ENCODE measurements around the gene LRBA. TPM values are rescaled to one million over a fixed set of nuclear protein-coding genes. Genes with fewer than 3 reads are reported as not detected.

The LRBA gene
- total and polyA plus RNA-seq, 4 experiments from 2014 or later: 17.1 to 64.5 (median 45.4) TPM

GRCh38 chr4:150343796-150344195 is 671.3 kb downstream of the LRBA start:
- no peak for DNase-seq
- Histone ChIP-seq H3K36me3 (ENCODE audit: insufficient read depth, low read length) (no peaks in the 10 kb centered on the region), H3K4me3 (ENCODE audit: low read length in 2 of 2) (no peak overlapping the region), H3K4me1 (ENCODE audit: insufficient read depth, low read length) (no peaks in the 10 kb centered on the region), H3K9me3 (ENCODE audit: control insufficient read depth in 1 of 2, low read length in 2 of 2) (no peaks in the 10 kb centered on the region), H3K27me3 (ENCODE audit: insufficient read depth, low read length) (no peaks in the 10 kb centered on the region), H3K27ac (ENCODE audit: low read depth, low read length) (no peak overlapping the region)
- H3K4me3 Mint-ChIP-seq: no peak overlapping the region
- H3K27ac Mint-ChIP-seq: peak overlapping the region in 1 of 7 donors; percentile 16
- intact Hi-C loops (cut with micrococcal nuclease): no loop called here
- H3K27me3 Mint-ChIP-seq: no peaks in the 10 kb centered on the region
- ChIA-PET CTCF (ENCODE audit: partially characterized antibody) (no interaction called here), POLR2A (ENCODE audit: partially characterized antibody) (no interaction called here)
- H3K4me1 Mint-ChIP-seq: peaks cover 0 to 4% (median 2%) of the 10 kb centered on the region in 4 donors
- H3K36me3 Mint-ChIP-seq: peaks cover 25 to 40% of the 10 kb centered on the region in 2 donors
- no peaks in the 10 kb centered on the region for H3K9me3 Mint-ChIP-seq

DNA sequence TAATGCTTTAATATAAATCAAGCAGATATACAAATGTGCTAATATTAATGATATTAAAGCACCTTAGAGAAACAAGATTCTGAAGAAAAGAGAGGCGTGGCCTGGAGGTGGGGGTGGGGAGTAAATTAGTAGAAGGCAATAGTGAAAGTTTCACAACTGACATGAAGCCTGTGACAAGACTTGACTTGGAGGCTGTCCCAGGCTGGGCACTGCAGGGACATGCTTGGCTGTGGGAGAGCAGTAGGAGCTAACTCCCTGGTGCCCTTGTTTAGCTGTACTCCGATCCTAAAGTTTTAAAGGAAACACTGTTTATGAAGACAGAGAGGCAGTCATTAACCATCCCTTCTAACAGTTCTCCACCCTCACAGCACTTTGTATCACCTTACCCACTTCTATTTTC is 672.1 kb downstream of the LRBA start:
- H3K36me3 Mint-ChIP-seq: peaks cover 20 to 32% of the 10 kb centered on the region in 2 donors
- H3K4me1 Mint-ChIP-seq: peaks cover 0 to 4% (median 2%) of the 10 kb centered on the region in 4 donors
- CTCF ChIA-PET (ENCODE audit: partially characterized antibody): no interaction called here
- Histone ChIP-seq H3K4me3 (ENCODE audit: low read length in 2 of 2) (no peak overlapping the region), H3K9me3 (ENCODE audit: control insufficient read depth in 1 of 2, low read length in 2 of 2) (no peaks in the 10 kb centered on the region), H3K27me3 (ENCODE audit: insufficient read depth, low read length) (no peaks in the 10 kb centered on the region), H3K36me3 (ENCODE audit: insufficient read depth, low read length) (no peaks in the 10 kb centered on the region), H3K27ac (ENCODE audit: low read depth, low read length) (no peak overlapping the region), H3K4me1 (ENCODE audit: insufficient read depth, low read length) (no peaks in the 10 kb centered on the region)
- intact Hi-C loops (cut with micrococcal nuclease): no loop called here
- H3K4me3 Mint-ChIP-seq: no peak overlapping the region
- POLR2A ChIA-PET (ENCODE audit: partially characterized antibody): no interaction called here
- H3K27ac Mint-ChIP-seq: no peak overlapping the region
- H3K27me3 Mint-ChIP-seq: no peaks in the 10 kb centered on the region
- DNase-seq: no peak
- H3K9me3 Mint-ChIP-seq: no peaks in the 10 kb centered on the region

- H3K4me3 ChIP-seq (ENCODE audit: low read length in 2 of 2): no peak overlapping the region
- no peak overlapping the region for H3K27ac ChIP-seq (ENCODE audit: low read depth, low read length)
- peaks cover 0 to 3% (median 1%) of the 10 kb centered on the region in 4 donors for H3K4me1 Mint-ChIP-seq
- no peak for DNase-seq
- H3K27ac Mint-ChIP-seq: no peak overlapping the region
- no peaks in the 10 kb centered on the region for H3K36me3 ChIP-seq (ENCODE audit: insufficient read depth, low read length)
- no peaks in the 10 kb centered on the region for H3K27me3 ChIP-seq (ENCODE audit: insufficient read depth, low read length)
- POLR2A ChIA-PET (ENCODE audit: partially characterized antibody): no interaction called here
- H3K4me1 ChIP-seq (ENCODE audit: insufficient read depth, low read length): no peaks in the 10 kb centered on the region
- H3K27me3 Mint-ChIP-seq: no peaks in the 10 kb centered on the region
- no peaks in the 10 kb centered on the region for H3K9me3 Mint-ChIP-seq
- peaks cover 16 to 20% of the 10 kb centered on the region in 2 donors for H3K36me3 Mint-ChIP-seq
- no peak overlapping the region for H3K4me3 Mint-ChIP-seq
- intact Hi-C loops (cut with micrococcal nuclease): no loop called here
- CTCF ChIA-PET (ENCODE audit: partially characterized antibody): no interaction called here
- no peaks in the 10 kb centered on the region for H3K9me3 ChIP-seq (ENCODE audit: control insufficient read depth in 1 of 2, low read length in 2 of 2)
These were observed 677.4 kb downstream of the LRBA start for GRCh38 chr4:150337734-150338133.

- Histone ChIP-seq H3K27ac (ENCODE audit: low read depth, low read length) (no peak overlapping the region), H3K4me3 (ENCODE audit: low read length in 2 of 2) (no peak overlapping the region), H3K9me3 (ENCODE audit: control insufficient read depth in 1 of 2, low read length in 2 of 2) (no peaks in the 10 kb centered on the region), H3K4me1 (ENCODE audit: insufficient read depth, low read length) (no peaks in the 10 kb centered on the region), H3K27me3 (ENCODE audit: insufficient read depth, low read length) (no peaks in the 10 kb centered on the region), H3K36me3 (ENCODE audit: insufficient read depth, low read length) (no peaks in the 10 kb centered on the region)
- ChIA-PET POLR2A (ENCODE audit: partially characterized antibody) (no interaction called here), CTCF (ENCODE audit: partially characterized antibody) (no interaction called here)
- peaks cover 0 to 3% (median 1%) of the 10 kb centered on the region in 4 donors for H3K4me1 Mint-ChIP-seq
- no peak overlapping the region for H3K4me3 Mint-ChIP-seq
- no peak for DNase-seq
- no peaks in the 10 kb centered on the region for H3K9me3 Mint-ChIP-seq
- intact Hi-C loops (cut with micrococcal nuclease): no loop called here
- H3K27me3 Mint-ChIP-seq: no peaks in the 10 kb centered on the region
- H3K36me3 Mint-ChIP-seq: peaks cover 13 to 20% of the 10 kb centered on the region in 2 donors
- H3K27ac Mint-ChIP-seq: no peak overlapping the region
These were observed 678.2 kb downstream of the LRBA start for GRCh38 chr4:150336676-150337412.

DNA sequence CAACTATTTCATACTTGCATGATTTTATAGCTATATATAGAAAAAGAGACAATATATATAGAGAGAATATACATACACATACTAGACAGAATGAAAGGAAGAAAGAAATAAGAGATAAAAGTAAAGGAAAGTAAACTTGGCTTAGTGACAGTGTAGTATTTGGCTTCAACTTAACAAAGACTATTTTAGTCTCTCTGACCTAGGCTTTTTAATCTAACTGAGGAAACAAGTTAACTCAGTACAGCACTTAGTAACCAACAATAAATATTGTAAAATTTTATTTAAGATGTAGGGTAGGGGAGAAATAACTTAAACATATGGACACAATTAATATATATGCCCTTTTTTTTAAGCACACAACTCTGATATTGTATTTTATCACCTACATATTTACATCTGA is 682.1 kb downstream of the LRBA start:
- ChIA-PET POLR2A (ENCODE audit: partially characterized antibody) (no interaction called here), CTCF (ENCODE audit: partially characterized antibody) (no interaction called here)
- H3K4me3 Mint-ChIP-seq: no peak overlapping the region
- Histone ChIP-seq H3K4me3 (ENCODE audit: low read length in 2 of 2) (no peak overlapping the region), H3K27ac (ENCODE audit: low read depth, low read length) (no peak overlapping the region), H3K9me3 (ENCODE audit: control insufficient read depth in 1 of 2, low read length in 2 of 2) (no peaks in the 10 kb centered on the region), H3K27me3 (ENCODE audit: insufficient read depth, low read length) (no peaks in the 10 kb centered on the region), H3K4me1 (ENCODE audit: insufficient read depth, low read length) (no peaks in the 10 kb centered on the region), H3K36me3 (ENCODE audit: insufficient read depth, low read length) (no peaks in the 10 kb centered on the region)
- no peaks in the 10 kb centered on the region for H3K4me1 Mint-ChIP-seq
- peaks cover 0 to 2% (median 0%) of the 10 kb centered on the region in 8 donors for H3K9me3 Mint-ChIP-seq
- no peak overlapping the region for H3K27ac Mint-ChIP-seq
- no peak for DNase-seq
- no peaks in the 10 kb centered on the region for H3K27me3 Mint-ChIP-seq
- peaks cover 8 to 12% of the 10 kb centered on the region in 2 donors for H3K36me3 Mint-ChIP-seq
- intact Hi-C loops (cut with micrococcal nuclease): no loop called here

GRCh38 chr4:150332086-150332485 is 683.0 kb downstream of the LRBA start:
- Histone ChIP-seq H3K9me3 (ENCODE audit: control insufficient read depth in 1 of 2, low read length in 2 of 2) (no peaks in the 10 kb centered on the region), H3K4me3 (ENCODE audit: low read length in 2 of 2) (no peak overlapping the region), H3K4me1 (ENCODE audit: insufficient read depth, low read length) (no peaks in the 10 kb centered on the region), H3K27ac (ENCODE audit: low read depth, low read length) (no peak overlapping the region), H3K36me3 (ENCODE audit: insufficient read depth, low read length) (no peaks in the 10 kb centered on the region), H3K27me3 (ENCODE audit: insufficient read depth, low read length) (no peaks in the 10 kb centered on the region)
- no peak overlapping the region for H3K4me3 Mint-ChIP-seq
- no peak for DNase-seq
- peaks cover 3 to 5% of the 10 kb centered on the region in 2 donors for H3K36me3 Mint-ChIP-seq
- no peaks in the 10 kb centered on the region for H3K27me3 Mint-ChIP-seq
- ChIA-PET CTCF (ENCODE audit: partially characterized antibody) (no interaction called here), POLR2A (ENCODE audit: partially characterized antibody) (no interaction called here)
- intact Hi-C loops (cut with micrococcal nuclease): no loop called here
- H3K27ac Mint-ChIP-seq: peak overlapping the region in 1 of 7 donors; percentile 35
- H3K4me1 Mint-ChIP-seq: no peaks in the 10 kb centered on the region
- H3K9me3 Mint-ChIP-seq: peaks cover 0 to 2% (median 0%) of the 10 kb centered on the region in 8 donors

GRCh38 chr4:150329373-150329772 is 685.7 kb downstream of the LRBA start:
- Histone ChIP-seq H3K27ac (ENCODE audit: low read depth, low read length) (no peak overlapping the region), H3K4me3 (ENCODE audit: low read length in 2 of 2) (no peak overlapping the region), H3K27me3 (ENCODE audit: insufficient read depth, low read length) (no peaks in the 10 kb centered on the region), H3K9me3 (ENCODE audit: control insufficient read depth in 1 of 2, low read length in 2 of 2) (no peaks in the 10 kb centered on the region), H3K36me3 (ENCODE audit: insufficient read depth, low read length) (no peaks in the 10 kb centered on the region), H3K4me1 (ENCODE audit: insufficient read depth, low read length) (no peaks in the 10 kb centered on the region)
- Mint-ChIP-seq H3K4me1 (peaks cover 0 to 4% (median 0%) of the 10 kb centered on the region in 4 donors), H3K27ac (no peak overlapping the region), H3K4me3 (no peak overlapping the region), H3K36me3 (peaks cover 16 to 17% of the 10 kb centered on the region in 2 donors), H3K27me3 (no peaks in the 10 kb centered on the region), H3K9me3 (peaks cover 0 to 2% (median 0%) of the 10 kb centered on the region in 8 donors)
- ChIA-PET POLR2A (ENCODE audit: partially characterized antibody) (no interaction called here), CTCF (ENCODE audit: partially characterized antibody) (interaction anchor here (1.1 kb wide), 1 partner anchor 19 kb away, joined by 3 read pairs; no protein-coding TSS in a partner anchor)
- intact Hi-C loops (cut with micrococcal nuclease): no loop called here
- no peak for DNase-seq
